GM12878 (cell line): ENCODE data around the gene MS4A4E. TPM values are rescaled to one million over a fixed set of nuclear protein-coding genes. Genes with fewer than 3 reads are reported as not detected.
A peak's percentile ranks its signal among the peaks of the same experiment; 100 is the strongest.

Experiments used
- ATAC-seq: fragments of 200-7000 bp; cut with Tn5 transposase; 3 replicates; pipeline ENCODE4 v1.9.1; 2020; ENCODE audit warnings: mild to moderate bottlenecking, moderate library complexity
- BruUV-seq: library from RNA; stranded (reverse); fragments of 400-500 nt; replicated peaks from 2 replicates; lab custom pipeline; 2021; lab: Mats Ljungman, UMichigan
- CTCF ChIA-PET: fragments of 300-600 bp; sonication (Branson Sonifier 250); formaldehyde crosslinking; extraction: SDS; loops from one replicate; lab custom pipeline; 2021; ENCODE audit warnings: inconsistent platforms; lab: Yijun Ruan, JAX
- POLR2A ChIA-PET: fragments of 350-600 bp; formaldehyde crosslinking; extraction: SDS; loops from one replicate; lab custom pipeline; 2021; ENCODE audit warnings: inconsistent platforms; lab: Charles Lee
- RAD21 ChIA-PET: fragments of 300-600 bp; sonication (Branson Sonifier 250); formaldehyde crosslinking; loops from one replicate; lab custom pipeline; 2023; ENCODE audit warnings: antibody characterized with exemption; ENCODE audit not compliant: unreplicated experiment; lab: Charles Lee
- SMC1A ChIA-PET: fragments of 300-600 bp; sonication (Branson Sonifier 250); formaldehyde crosslinking; loops from one replicate; lab custom pipeline; 2023; ENCODE audit not compliant: unreplicated experiment, uncharacterized antibody; lab: Charles Lee
- DNase-seq: peaks from one replicate; pipeline ENCODE4 v3.0.0-alpha.2; 2011; ENCODE audit warnings: low read depth, low spot score
- FAIRE-seq: peaks from 3 replicates; lab custom pipeline; 2011; peaks lifted over from hg19 to GRCh38; lab: Jason Lieb, UNC
- H2AFZ ChIP-seq: 2 replicates; pipeline ENCODE4 v1.6.0; 2011; ENCODE audit warnings: low read depth, low read length, control low read depth; ENCODE audit not compliant: control insufficient read depth
- H3K27ac ChIP-seq: 2 replicates; pipeline ENCODE4 v1.5.1; 2011; ENCODE audit warnings: control low read depth; ENCODE audit not compliant: control insufficient read depth, insufficient read depth
- H3K27me3 ChIP-seq, 2 experiments: replicated peaks in 1 of 2; 2 replicates each; pipeline versions ENCODE4 v1.6.0 to v1.6.1; 2011; ENCODE audit warnings: low read length in 1 of 2; ENCODE audit not compliant: control insufficient read depth in 2 of 2, insufficient read depth in 2 of 2
- H3K36me3 ChIP-seq, 2 experiments: 2 replicates each; pipeline ENCODE4 v1.5.1; 2011; ENCODE audit warnings: low read length in 1 of 2; ENCODE audit not compliant: control insufficient read depth in 2 of 2, insufficient read depth in 2 of 2
- H3K4me1 ChIP-seq: 2 replicates; pipeline ENCODE4 v1.6.1; 2011; ENCODE audit warnings: mild to moderate bottlenecking, low read length, moderate library complexity, mixed read lengths; ENCODE audit not compliant: control insufficient read depth, insufficient read depth
- H3K4me2 ChIP-seq: 2 replicates; pipeline ENCODE4 v1.6.0; 2011; ENCODE audit warnings: control low read depth; ENCODE audit not compliant: control insufficient read depth, insufficient read depth
- H3K4me3 ChIP-seq: fragments of 200-600 bp; sonication (generic); 2 replicates; pipeline ENCODE4 v1.5.1; 2016
- H3K79me2 ChIP-seq: 2 replicates; pipeline ENCODE4 v1.6.0; 2011; ENCODE audit warnings: low read length; ENCODE audit not compliant: control insufficient read depth, insufficient read depth
- H3K9ac ChIP-seq: 2 replicates; pipeline ENCODE4 v1.8.0; 2011; ENCODE audit warnings: low read length, control low read depth, mixed read lengths; ENCODE audit not compliant: control insufficient read depth, insufficient read depth
- H3K9me3 ChIP-seq: replicated peaks from 3 replicates; pipeline ENCODE4 v1.5.1; 2011; ENCODE audit warnings: mild to moderate bottlenecking, low read length; ENCODE audit not compliant: control insufficient read depth, insufficient read depth
- H4K20me1 ChIP-seq: 2 replicates; pipeline ENCODE4 v1.6.0; 2011; ENCODE audit not compliant: control insufficient read depth, insufficient read depth
- ASH2L ChIP-seq: fragments of 300-600, 200-600 bp; sonication (generic); IDR thresholded peaks from 2 replicates; pipeline ENCODE4 v1.6.1; 2017; ENCODE audit warnings: low read depth, mild to moderate bottlenecking, borderline replicate concordance
- BMI1 ChIP-seq: fragments of 450-650 bp; IDR thresholded peaks from 2 replicates; pipeline ENCODE4 v1.6.1; 2016; ENCODE audit warnings: mild to moderate bottlenecking, moderate library complexity, borderline replicate concordance
- CEBPZ ChIP-seq: fragments of 150-350 bp; IDR thresholded peaks from 2 replicates; pipeline ENCODE4 v1.6.1; 2016; ENCODE audit warnings: low read depth, low read length
- GABPA ChIP-seq: IDR thresholded peaks from 2 replicates; pipeline ENCODE4 v1.6.1; 2014; ENCODE audit warnings: antibody characterized with exemption, low read depth, mild to moderate bottlenecking, inconsistent platforms
- NR2F1 ChIP-seq: fragments of 450-650 bp; conservative IDR thresholded peaks from 2 replicates; pipeline ENCODE4 v1.6.1; 2017; ENCODE audit warnings: mild to moderate bottlenecking
- POLR2A ChIP-seq: IDR thresholded peaks from 2 replicates; pipeline ENCODE4 v1.6.1; 2011; ENCODE audit warnings: low read depth, mild to moderate bottlenecking, low read length
- POU2F2 ChIP-seq: IDR thresholded peaks from 3 replicates; pipeline ENCODE4 v1.6.1; 2011; ENCODE audit warnings: low read depth, mild to moderate bottlenecking, low read length, borderline replicate concordance
- RAD51 ChIP-seq: fragments of 450-650 bp; IDR thresholded peaks from 2 replicates; pipeline ENCODE4 v1.6.1; 2016; ENCODE audit warnings: moderate library complexity, mild to moderate bottlenecking, inconsistent platforms
- RBBP5 ChIP-seq: fragments of 200-600 bp; sonication (generic); conservative IDR thresholded peaks from 2 replicates; pipeline ENCODE4 v1.6.1; 2016
- TCF12 ChIP-seq: IDR thresholded peaks from 2 replicates; pipeline ENCODE4 v1.6.1; 2011; ENCODE audit warnings: low read depth, mild to moderate bottlenecking, low read length
- WGBS: methylation state at CpG from one replicate; pipeline ENCODE4 v1.1.6; 2016; ENCODE audit warnings: low lambda C conversion rate; ENCODE audit not compliant: insufficient replicate concordance, insufficient coverage; ENCODE audit errors: missing lambda C conversion rate; 5-methylcytosine and 5-hydroxymethylcytosine counted together
- in situ Hi-C: fragments of 300-500 bp; cut with MboI; formaldehyde crosslinking; loops from 9 replicates; pipeline ENCODE4 v1.14.3; 2018; ENCODE audit warnings: mixed read lengths
- intact Hi-C: fragments of 100-400 bp; cut with micrococcal nuclease; formaldehyde crosslinking; loops from one replicate; pipeline ENCODE4 v1.14.2; 2022; ENCODE audit not compliant: unreplicated experiment
- polyA plus RNA-seq, 11 experiments: library from polyadenylated mRNA; depleted of rRNA in 4 of 11; unstranded in 6 of 11; stranded (reverse) in 5 of 11; fragments of >200 nt; fragmentation: Nextera tagmentation in 4 of 11; fragmentation: Illumina TruSeq in 1 of 11; extraction: Ambion mirVana in 4 of 11; extraction: Trizol in 1 of 11; gene quantifications; 1 replicate in 1 of 11; 2 replicates in 10 of 11; pipeline versions ENCODE4 v1.2.1 to v1.2.3, GENCODE V29; 2011 to 2016; ENCODE audit warnings: inconsistent platforms in 2 of 11, missing spikeins in 2 of 11, low read depth in 1 of 11
- total RNA-seq, 4 experiments: library from RNA; depleted of rRNA in 3 of 4; stranded (reverse); fragments of >200 nt in 3 of 4; fragmentation: Illumina TruSeq in 1 of 4; extraction: Trizol in 1 of 4; gene quantifications; 2 replicates each; pipeline versions ENCODE4 v1.2.1 to v1.2.3, GENCODE V29; 2013 to 2021
- TF ChIP-seq, protein P1 (sequence below), 3 experiments: IDR thresholded peaks in 2 of 3; conservative IDR thresholded peaks in 1 of 3; 2 replicates each; pipeline ENCODE4 v1.5.1; 2011; ENCODE audit warnings: low read depth in 3 of 3, low read length in 3 of 3, mild to moderate bottlenecking in 3 of 3, control low read depth in 2 of 3, moderate library complexity in 2 of 3, inconsistent platforms in 1 of 3, mixed read lengths in 1 of 3; ENCODE audit not compliant: control insufficient read depth in 2 of 3, insufficient read depth in 1 of 3; ENCODE audit errors: extremely low read depth in 1 of 3
- TF ChIP-seq, protein P2 (sequence below): fragments of 450-650 bp; IDR thresholded peaks from 2 replicates; pipeline ENCODE4 v1.6.1; 2017; ENCODE audit warnings: low read depth, mild to moderate bottlenecking, moderate library complexity

MS4A4E gene
- total and polyA plus RNA-seq, 10 of the 15 experiments (the other 5 are each of a cell fraction or from before 2014, with no cell fraction given), result 0.06 to 0.92 (median 0.45) TPM; not detected in 3

DNA sequence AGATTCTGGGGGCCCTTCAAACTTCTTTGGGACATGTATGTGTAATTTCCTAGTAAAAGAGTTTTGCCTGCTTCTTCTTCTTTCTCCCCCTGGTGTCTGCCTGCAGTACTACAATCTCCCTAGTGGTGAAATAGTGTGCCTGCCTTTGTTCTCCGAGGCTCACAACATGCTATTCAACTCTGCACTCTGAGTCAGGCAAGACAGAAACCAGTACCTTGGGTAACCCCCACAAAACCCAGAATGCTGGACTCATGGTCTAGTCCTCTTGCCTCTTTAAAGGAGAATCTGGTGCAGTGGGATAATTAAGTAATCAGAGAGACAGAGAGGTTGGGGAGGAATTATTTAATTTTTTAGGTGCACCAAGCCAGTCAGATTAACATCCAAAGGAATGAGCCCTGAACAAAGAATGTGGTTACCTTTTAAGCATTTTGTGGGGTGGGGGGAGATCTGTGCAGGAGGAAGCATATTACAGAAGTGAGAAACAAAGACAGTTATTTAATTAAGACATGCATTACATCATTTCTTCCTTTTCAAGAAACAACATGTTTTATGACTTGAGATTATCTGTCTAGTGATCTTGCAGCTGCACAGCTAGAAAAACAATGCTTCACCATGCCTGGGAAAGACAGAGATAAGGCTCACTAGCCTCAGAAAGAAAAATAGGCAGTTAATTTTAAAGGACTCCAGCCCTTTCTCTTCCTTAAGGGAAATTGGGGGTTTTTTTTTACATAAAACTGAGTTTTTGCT, 49.1 kb downstream of the MS4A4E start:
- SMC1A ChIA-PET, result interaction anchor here (0.6 to 7.4 kb wide), 10 partner anchors 8 to 134 kb away, joined by 3 to 85 read pairs (median 4); partner anchors contain the start of gene MS4A6A
- H3K4me2 ChIP-seq, result peak overlapping the region; percentile 54; the same call in 1 of the 2 replicates
- no peaks in the 10 kb centered on the region for H3K27me3 ChIP-seq
- ATAC-seq (peak; percentile 99), FAIRE-seq (peak; percentile 78), DNase-seq (peak; percentile 80)
- H3K4me1 ChIP-seq, result peaks cover 24% of the 10 kb centered on the region
- H3K27ac ChIP-seq, result peak overlapping the region; percentile 70
- WGBS, result 8% methylated on average over 1 of the region's 1 CpG
- intact Hi-C loops (loop anchor here (1.0 to 10.0 kb wide), 3 partner anchors 57 to 571 kb away; no protein-coding TSS in a partner anchor), in situ Hi-C loops (no loop called here)
- POLR2A ChIA-PET, result interaction anchor here (0.6 to 1.6 kb wide), 6 partner anchors 9 to 66 kb away, joined by 3 to 4 read pairs (median 4); no protein-coding TSS in a partner anchor
- RAD21 ChIA-PET, result interaction anchor here (1.2 to 4.8 kb wide), 7 partner anchors 9 to 75 kb away, joined by 3 to 27 read pairs (median 4); partner anchors contain the start of gene MS4A6A
- no TSS peak for BruUV-seq
- H3K9ac ChIP-seq, result no peak overlapping the region
- H3K36me3 ChIP-seq, result no peaks in the 10 kb centered on the region
- no peaks in the 10 kb centered on the region for H4K20me1 ChIP-seq
- CTCF ChIA-PET, result interaction anchor here (0.8 to 5.2 kb wide), 8 partner anchors 9 to 57 kb away, joined by 4 to 28 read pairs (median 6); partner anchors contain the start of gene MS4A6A
- 0 out of 2 replicates have a peak overlapping the region, but pooled peaks have one; percentile 28 for H3K4me3 ChIP-seq
- peaks cover 1% of the 10 kb centered on the region; the same call in 2 of the 3 replicates for H3K9me3 ChIP-seq
- no peaks in the 10 kb centered on the region for H3K79me2 ChIP-seq
- H2AFZ ChIP-seq, result peak overlapping the region; percentile 41
- TF ChIP-seq CEBPZ (no peak), TCF12 (peak; percentile 56; the same call in 1 of the 2 replicates), POU2F2 (no peak), POLR2A (no peak), NR2F1 (peak; percentile 43; the same call in 1 of the 2 replicates), RBBP5 (no peak), RAD51 (no peak), BMI1 (peak; percentile 72; the same call in 1 of the 2 replicates), GABPA (no peak), ASH2L (0 out of 2 replicates have a peak, but pooled peaks have one; percentile 30)
- TF ChIP-seq, protein P1, sequence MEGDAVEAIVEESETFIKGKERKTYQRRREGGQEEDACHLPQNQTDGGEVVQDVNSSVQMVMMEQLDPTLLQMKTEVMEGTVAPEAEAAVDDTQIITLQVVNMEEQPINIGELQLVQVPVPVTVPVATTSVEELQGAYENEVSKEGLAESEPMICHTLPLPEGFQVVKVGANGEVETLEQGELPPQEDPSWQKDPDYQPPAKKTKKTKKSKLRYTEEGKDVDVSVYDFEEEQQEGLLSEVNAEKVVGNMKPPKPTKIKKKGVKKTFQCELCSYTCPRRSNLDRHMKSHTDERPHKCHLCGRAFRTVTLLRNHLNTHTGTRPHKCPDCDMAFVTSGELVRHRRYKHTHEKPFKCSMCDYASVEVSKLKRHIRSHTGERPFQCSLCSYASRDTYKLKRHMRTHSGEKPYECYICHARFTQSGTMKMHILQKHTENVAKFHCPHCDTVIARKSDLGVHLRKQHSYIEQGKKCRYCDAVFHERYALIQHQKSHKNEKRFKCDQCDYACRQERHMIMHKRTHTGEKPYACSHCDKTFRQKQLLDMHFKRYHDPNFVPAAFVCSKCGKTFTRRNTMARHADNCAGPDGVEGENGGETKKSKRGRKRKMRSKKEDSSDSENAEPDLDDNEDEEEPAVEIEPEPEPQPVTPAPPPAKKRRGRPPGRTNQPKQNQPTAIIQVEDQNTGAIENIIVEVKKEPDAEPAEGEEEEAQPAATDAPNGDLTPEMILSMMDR (IDR thresholded peaks at IDR 0.05 in 2 of 3, conservative IDR thresholded peaks at IDR 0.05 in 1 of 3; ENCODE audit: control insufficient read depth in 2 of 3, extremely low read depth in 1 of 3, insufficient read depth in 1 of 3, low read depth in 3 of 3, low read length in 3 of 3), result peak; percentile 82 to 96 (median 94)
- TF ChIP-seq, protein P2, sequence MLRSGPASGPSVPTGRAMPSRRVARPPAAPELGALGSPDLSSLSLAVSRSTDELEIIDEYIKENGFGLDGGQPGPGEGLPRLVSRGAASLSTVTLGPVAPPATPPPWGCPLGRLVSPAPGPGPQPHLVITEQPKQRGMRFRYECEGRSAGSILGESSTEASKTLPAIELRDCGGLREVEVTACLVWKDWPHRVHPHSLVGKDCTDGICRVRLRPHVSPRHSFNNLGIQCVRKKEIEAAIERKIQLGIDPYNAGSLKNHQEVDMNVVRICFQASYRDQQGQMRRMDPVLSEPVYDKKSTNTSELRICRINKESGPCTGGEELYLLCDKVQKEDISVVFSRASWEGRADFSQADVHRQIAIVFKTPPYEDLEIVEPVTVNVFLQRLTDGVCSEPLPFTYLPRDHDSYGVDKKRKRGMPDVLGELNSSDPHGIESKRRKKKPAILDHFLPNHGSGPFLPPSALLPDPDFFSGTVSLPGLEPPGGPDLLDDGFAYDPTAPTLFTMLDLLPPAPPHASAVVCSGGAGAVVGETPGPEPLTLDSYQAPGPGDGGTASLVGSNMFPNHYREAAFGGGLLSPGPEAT, result peak; percentile 90
